Right atrium auricular region (tissue), 2 donors: Measurements from ENCODE around the gene TTLL5. TPM values are rescaled to one million over a fixed set of nuclear protein-coding genes. Genes with fewer than 3 reads are reported as not detected.

ENCODE experiments used
- DNase-seq: peaks from one replicate; pipeline ENCODE4 v3.0.0-alpha.2; 2019; ENCODE audit warnings: low spot score
- H3K27ac ChIP-seq, 2 donors: fragments of 200-600 bp; sonication (generic); 1 replicate in 1 of 2; 2 replicates in 1 of 2; pipeline ENCODE4 v1.5.1; 2016 to 2019
- H3K27me3 ChIP-seq, 2 donors: fragments of 200-600 bp; sonication (generic); one replicate each; pipeline versions ENCODE4 v1.5.1 to v1.6.0; 2017 to 2019
- H3K36me3 ChIP-seq: fragments of 200-600 bp; sonication (generic); one replicate; pipeline ENCODE4 v1.5.1; 2016
- H3K4me1 ChIP-seq, 2 donors: fragments of 200-600 bp; sonication (generic); one replicate each; pipeline versions ENCODE4 v1.5.1 to v1.6.0; 2017 to 2019
- H3K4me3 ChIP-seq, 2 donors: fragments of 200-600 bp; sonication (generic); 1 replicate in 1 of 2; 2 replicates in 1 of 2; pipeline ENCODE4 v1.5.1; 2017 to 2019; ENCODE audit warnings: mild to moderate bottlenecking in 1 of 2, moderate library complexity in 1 of 2
- H3K9me3 ChIP-seq, 2 donors: fragments of 200-600 bp; sonication (generic); one replicate each; pipeline ENCODE4 v1.5.1; 2019
- CTCF ChIP-seq, 2 donors: fragments of 200-600 bp; sonication (generic); IDR thresholded peaks; one replicate each; pipeline ENCODE4 v1.5.1; 2019; ENCODE audit warnings: antibody characterized with exemption in 2 of 2
- total RNA-seq, 2 donors: library from RNA; depleted of rRNA; stranded (reverse); fragments of >200 nt; gene quantifications; one replicate each; pipeline ENCODE4 v1.1.0, GENCODE V29; 2016

The TTLL5 gene
- total RNA-seq, 2 donors from 2014 or later: 15.3 to 22.6 TPM

GRCh38 chr14:75970989-75971388, 309.9 kb downstream of the TTLL5 start:
- Histone ChIP-seq H3K27me3 (no peaks in the 10 kb centered on the region), H3K4me3 (no peak overlapping the region), H3K9me3 (no peaks in the 10 kb centered on the region), H3K27ac (peak overlapping the region in 1 of 2 donors; percentile 44), H3K36me3 (peaks cover 32% of the 10 kb centered on the region), H3K4me1 (peaks cover 0 to 7% of the 10 kb centered on the region in 2 donors)
- no peak for TF ChIP-seq CTCF (IDR thresholded peaks at IDR 0.05)
- DNase-seq: no peak

- DNase-seq: no peak
- Histone ChIP-seq H3K27me3 (no peaks in the 10 kb centered on the region), H3K4me3 (no peak overlapping the region), H3K36me3 (peaks cover 27% of the 10 kb centered on the region), H3K9me3 (no peaks in the 10 kb centered on the region), H3K4me1 (peaks cover 0 to 7% of the 10 kb centered on the region in 2 donors), H3K27ac (no peak overlapping the region)
- TF ChIP-seq CTCF (IDR thresholded peaks at IDR 0.05): no peak
Measured at GRCh38 chr14:75971509-75971908, 310.5 kb downstream of the TTLL5 start.

- TF ChIP-seq CTCF (IDR thresholded peaks at IDR 0.05): no peak
- Histone ChIP-seq H3K27ac (peak overlapping the region in 1 of 2 donors; percentile 34), H3K4me1 (peaks cover 0 to 15% of the 10 kb centered on the region in 2 donors), H3K27me3 (no peaks in the 10 kb centered on the region), H3K9me3 (no peaks in the 10 kb centered on the region), H3K4me3 (no peak overlapping the region), H3K36me3 (peaks cover 14% of the 10 kb centered on the region)
- DNase-seq: no peak
Measured at GRCh38 chr14:75972801-75973421, 311.9 kb downstream of the TTLL5 start.

- peaks cover 0 to 46% of the 10 kb centered on the region in 2 donors for H3K4me1 ChIP-seq
- no peaks in the 10 kb centered on the region for H3K9me3 ChIP-seq
- no peaks in the 10 kb centered on the region for H3K36me3 ChIP-seq
- no peaks in the 10 kb centered on the region for H3K27me3 ChIP-seq
- DNase-seq: no peak
- no peak overlapping the region for H3K4me3 ChIP-seq
- no peak overlapping the region for H3K27ac ChIP-seq
- TF ChIP-seq CTCF (IDR thresholded peaks at IDR 0.05): peak in 1 of 2 donors; percentile 16
Measured at GRCh38 chr14:75976826-75977581, 316.0 kb downstream of the TTLL5 start.

GRCh38 chr14:75977582-75977943, 316.5 kb downstream of the TTLL5 start:
- Histone ChIP-seq H3K9me3 (no peaks in the 10 kb centered on the region), H3K4me1 (peaks cover 0 to 46% of the 10 kb centered on the region in 2 donors), H3K4me3 (no peak overlapping the region), H3K27me3 (no peaks in the 10 kb centered on the region), H3K36me3 (no peaks in the 10 kb centered on the region), H3K27ac (no peak overlapping the region)
- TF ChIP-seq CTCF (IDR thresholded peaks at IDR 0.05): no peak
- DNase-seq: no peak
